ENCODE measurements around the gene SLC2A5. TPM values are rescaled to one million over a fixed set of nuclear protein-coding genes. Genes with fewer than 3 reads are reported as not detected.
"Not testable (repeated sequence)": the region's sequence is repeated elsewhere in the genome, so short reads cannot be mapped to it uniquely, and the experiment has no call there.

SLC2A5 gene
- total RNA-seq, 2 donors from 2014 or later: not detected

DNA sequence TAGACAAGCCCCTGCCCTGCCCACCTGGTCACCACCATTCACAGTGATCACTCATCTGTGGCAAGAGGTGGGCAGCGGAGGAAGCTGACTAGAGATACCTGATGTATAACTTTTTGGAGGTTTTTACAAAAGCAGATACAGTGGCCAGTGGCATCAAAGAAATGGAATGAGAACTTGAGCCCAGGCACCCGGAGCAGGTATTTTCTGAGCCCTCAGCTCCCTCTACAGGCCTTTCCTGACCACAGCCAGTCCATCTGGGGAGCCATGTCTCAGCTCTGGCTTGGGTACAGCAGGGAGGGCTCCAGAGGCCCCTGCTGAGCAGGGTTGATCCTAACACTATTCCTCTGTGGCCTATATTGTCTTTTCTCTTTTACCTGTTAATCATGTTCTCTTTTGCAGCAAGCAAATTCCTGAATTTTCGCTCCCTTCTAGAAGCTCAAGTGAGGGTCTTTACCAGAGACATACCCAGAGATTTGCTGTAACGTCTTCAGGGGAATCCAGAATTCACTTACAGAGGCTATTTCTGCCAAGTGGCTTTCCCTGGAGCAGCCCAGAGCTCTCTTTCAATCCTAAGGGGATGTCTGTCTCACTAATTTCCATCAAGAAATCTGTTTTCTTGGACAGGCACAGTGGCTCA lies 32.2 kb upstream of the SLC2A5 start:
- ATAC-seq (no peak), DNase-seq (ENCODE audit: low spot score) (no peak)
- H3K4me3 Mint-ChIP-seq: no peak overlapping the region

DNA sequence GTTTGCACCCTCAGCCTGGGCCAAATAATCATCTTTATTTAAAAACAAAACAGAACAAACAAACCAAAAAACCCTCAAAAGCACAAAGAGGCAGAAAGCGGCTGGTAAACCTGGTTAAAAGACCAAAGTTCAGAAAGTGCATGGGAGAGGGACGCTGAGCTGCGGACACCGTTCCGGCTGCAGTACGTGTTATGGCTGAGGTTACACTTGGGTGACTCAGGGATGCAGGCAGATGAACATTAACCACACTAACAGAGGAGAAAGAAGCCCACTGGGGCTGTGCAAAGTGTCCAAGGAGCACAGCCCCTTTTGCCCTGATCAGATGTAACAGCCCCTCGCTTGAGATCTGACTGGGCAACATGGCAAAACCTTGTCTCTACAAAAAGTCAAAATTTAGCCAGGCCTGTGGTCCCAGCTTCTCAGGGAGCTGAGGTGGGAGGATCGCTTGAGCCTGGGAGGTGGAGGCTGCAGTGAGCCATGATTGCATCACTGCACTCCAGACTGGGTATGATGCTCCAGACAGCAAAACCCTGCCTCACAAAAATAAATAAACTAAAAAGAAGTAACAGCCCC lies 31.1 kb upstream of the SLC2A5 start:
- H3K9me3 Mint-ChIP-seq: no peaks in the 10 kb centered on the region
- H3K4me3 Mint-ChIP-seq: no peak overlapping the region
- no peaks in the 10 kb centered on the region for H3K4me1 Mint-ChIP-seq (ENCODE audit: low read depth in 2 of 2)
- ATAC-seq (no peak), DNase-seq (ENCODE audit: low spot score) (no peak)
- no peak overlapping the region for H3K27ac Mint-ChIP-seq
- H3K27me3 Mint-ChIP-seq: peaks cover 0 to 4% of the 10 kb centered on the region in 2 donors
- H3K36me3 Mint-ChIP-seq: no peaks in the 10 kb centered on the region

More for the DNA sequence above, 32.2 kb upstream of the SLC2A5 start:
- Mint-ChIP-seq H3K4me1 (ENCODE audit: low read depth in 2 of 2) (no peaks in the 10 kb centered on the region), H3K27ac (no peak overlapping the region), H3K9me3 (no peaks in the 10 kb centered on the region), H3K36me3 (no peaks in the 10 kb centered on the region), H3K27me3 (no peaks in the 10 kb centered on the region)

- Mint-ChIP-seq H3K4me3 (no peak overlapping the region), H3K27ac (no peak overlapping the region), H3K36me3 (no peaks in the 10 kb centered on the region), H3K27me3 (peaks cover 3 to 13% of the 10 kb centered on the region in 2 donors), H3K4me1 (ENCODE audit: low read depth in 2 of 2) (no peaks in the 10 kb centered on the region), H3K9me3 (no peaks in the 10 kb centered on the region)
- ATAC-seq (no peak), DNase-seq (ENCODE audit: low spot score) (no peak)
Measured at GRCh38 chr1:9099555-9099954, 30.1 kb upstream of the SLC2A5 start.

- H3K4me3 Mint-ChIP-seq: no peak overlapping the region
- ATAC-seq: peak in 1 of 2 donors; percentile 52
- DNase-seq (ENCODE audit: low spot score): no peak
- no peaks in the 10 kb centered on the region for H3K4me1 Mint-ChIP-seq (ENCODE audit: low read depth in 2 of 2)
- no peak overlapping the region for H3K27ac Mint-ChIP-seq
- H3K9me3 Mint-ChIP-seq: no peaks in the 10 kb centered on the region
- peaks cover 3 to 15% of the 10 kb centered on the region in 2 donors for H3K27me3 Mint-ChIP-seq
- no peaks in the 10 kb centered on the region for H3K36me3 Mint-ChIP-seq
Measured at GRCh38 chr1:9097947-9098705, 28.7 kb upstream of the SLC2A5 start.

DNA sequence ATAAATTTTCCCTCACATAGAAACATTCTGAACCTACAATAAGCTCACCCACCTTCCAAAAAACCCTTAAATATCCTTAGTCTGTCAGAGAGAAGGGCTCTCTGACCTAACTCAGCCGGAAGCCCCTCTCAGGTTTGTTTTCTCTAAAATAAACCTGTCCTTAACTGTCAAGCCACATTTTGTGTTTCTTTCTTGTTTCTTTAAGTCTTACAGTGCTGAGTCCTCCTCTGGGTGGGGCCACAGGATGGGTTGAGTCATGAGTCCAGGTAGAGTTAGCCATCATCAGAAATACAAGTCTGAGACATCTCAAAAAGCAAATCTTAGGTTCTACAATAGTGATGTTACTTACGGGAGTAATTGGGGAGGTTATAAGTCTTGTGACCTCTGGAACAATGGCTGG lies 26.4 kb upstream of the SLC2A5 start:
- Mint-ChIP-seq H3K27me3 (peaks cover 3 to 15% of the 10 kb centered on the region in 2 donors), H3K4me3 (no peak overlapping the region), H3K36me3 (no peaks in the 10 kb centered on the region), H3K27ac (no peak overlapping the region), H3K9me3 (no peaks in the 10 kb centered on the region), H3K4me1 (ENCODE audit: low read depth in 2 of 2) (no peaks in the 10 kb centered on the region)
- ATAC-seq (no peak), DNase-seq (ENCODE audit: low spot score) (no peak)

DNA sequence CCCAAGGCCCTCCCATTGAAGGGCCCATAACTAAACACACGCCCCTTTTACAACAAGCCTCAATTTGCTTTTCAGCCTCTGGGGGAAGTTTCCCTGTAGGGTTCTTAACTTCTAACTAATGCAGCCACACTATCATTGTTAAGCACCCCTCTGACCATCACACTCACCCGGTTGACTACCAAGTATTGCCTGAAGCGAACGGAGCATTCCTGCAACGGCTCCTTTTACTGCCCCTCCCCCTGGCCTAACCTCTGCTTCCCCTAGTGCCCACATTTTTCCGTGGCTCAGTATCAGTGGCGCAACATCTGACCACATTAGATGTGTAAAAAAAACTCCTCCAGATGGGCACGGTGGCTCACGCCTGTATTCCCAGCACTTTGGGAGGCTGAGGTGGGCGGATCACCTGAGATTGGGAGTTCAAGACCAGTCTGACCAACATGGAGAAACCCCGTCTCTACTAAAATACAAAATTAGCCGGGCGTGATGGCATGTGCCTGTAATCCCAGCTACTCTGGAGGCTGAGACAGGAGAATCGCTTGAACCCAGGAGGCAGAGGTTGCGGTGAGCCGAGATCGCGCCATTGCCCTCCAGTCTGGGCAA lies 24.7 kb upstream of the SLC2A5 start:
- not testable (repeated sequence) for H3K36me3 Mint-ChIP-seq; ATAC-seq; DNase-seq (ENCODE audit: low spot score); H3K4me3 Mint-ChIP-seq; H3K27ac Mint-ChIP-seq; H3K4me1 Mint-ChIP-seq (ENCODE audit: low read depth in 2 of 2); H3K9me3 Mint-ChIP-seq
- H3K27me3 Mint-ChIP-seq: peaks cover 4 to 17% of the 10 kb centered on the region in 2 donors

DNA sequence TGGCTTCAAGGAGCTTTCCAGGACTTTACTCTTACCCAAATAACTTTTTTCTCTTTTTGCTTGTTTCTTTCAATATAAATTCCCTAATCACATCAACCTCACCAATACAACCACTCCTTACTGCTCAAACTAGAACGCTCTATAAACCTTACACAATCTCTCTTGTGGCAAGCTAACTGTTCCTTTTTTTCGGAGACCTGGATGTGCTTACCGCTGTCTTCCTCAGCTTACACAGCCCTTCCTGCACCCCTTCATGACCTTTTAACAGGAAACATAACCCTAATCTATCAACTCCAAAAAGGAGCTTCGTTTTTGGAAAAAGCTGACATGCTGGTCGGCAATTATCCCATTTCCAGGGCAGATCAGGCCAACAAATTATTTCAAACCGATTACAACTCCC lies 24.1 kb upstream of the SLC2A5 start:
- Mint-ChIP-seq H3K36me3 (no peaks in the 10 kb centered on the region), H3K4me1 (ENCODE audit: low read depth in 2 of 2) (no peaks in the 10 kb centered on the region), H3K27me3 (peaks cover 8 to 22% of the 10 kb centered on the region in 2 donors), H3K4me3 (no peak overlapping the region), H3K27ac (no peak overlapping the region), H3K9me3 (no peaks in the 10 kb centered on the region)
- ATAC-seq (no peak), DNase-seq (ENCODE audit: low spot score) (no peak)

GRCh38 chr1:9093091-9093490 lies 23.7 kb upstream of the SLC2A5 start:
- H3K27ac Mint-ChIP-seq: no peak overlapping the region
- H3K4me3 Mint-ChIP-seq: no peak overlapping the region
- H3K4me1 Mint-ChIP-seq (ENCODE audit: low read depth in 2 of 2): no peaks in the 10 kb centered on the region
- no peaks in the 10 kb centered on the region for H3K36me3 Mint-ChIP-seq
- DNase-seq (ENCODE audit: low spot score) (no peak), ATAC-seq (no peak)
- peaks cover 10 to 25% of the 10 kb centered on the region in 2 donors for H3K27me3 Mint-ChIP-seq
- no peaks in the 10 kb centered on the region for H3K9me3 Mint-ChIP-seq

DNA sequence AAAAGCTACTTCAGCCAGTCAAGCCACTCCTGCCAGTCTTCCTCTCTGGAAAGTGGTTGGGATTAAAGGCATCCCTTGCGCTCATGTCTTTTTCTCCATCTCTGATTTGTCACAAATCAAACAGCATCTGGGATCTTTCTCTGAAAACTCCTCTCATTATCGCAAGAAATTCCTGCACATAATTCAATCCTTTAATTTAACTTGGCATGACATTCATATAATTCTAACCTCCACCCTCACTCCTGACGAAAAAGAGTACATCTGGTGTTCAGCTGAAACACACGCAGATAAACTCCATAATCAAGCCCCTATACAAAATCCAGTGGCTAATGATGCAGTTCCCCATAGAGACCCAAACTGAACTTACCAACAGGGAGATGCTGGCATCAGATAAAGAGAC lies 19.4 kb upstream of the SLC2A5 start:
- Mint-ChIP-seq H3K27ac (no peak overlapping the region), H3K36me3 (no peaks in the 10 kb centered on the region), H3K4me1 (ENCODE audit: low read depth in 2 of 2) (no peaks in the 10 kb centered on the region), H3K27me3 (peaks cover 23 to 37% of the 10 kb centered on the region in 2 donors), H3K9me3 (no peaks in the 10 kb centered on the region), H3K4me3 (no peak overlapping the region)
- ATAC-seq: no peak
- DNase-seq (ENCODE audit: low spot score): no peak

- H3K27me3 Mint-ChIP-seq: peaks cover 23 to 37% of the 10 kb centered on the region in 2 donors
- no peaks in the 10 kb centered on the region for H3K4me1 Mint-ChIP-seq (ENCODE audit: low read depth in 2 of 2)
- DNase-seq (ENCODE audit: low spot score) (no peak), ATAC-seq (no peak)
- no peaks in the 10 kb centered on the region for H3K36me3 Mint-ChIP-seq
- no peak overlapping the region for H3K27ac Mint-ChIP-seq
- H3K9me3 Mint-ChIP-seq: no peaks in the 10 kb centered on the region
- H3K4me3 Mint-ChIP-seq: no peak overlapping the region
Measured at GRCh38 chr1:9087411-9088125, 18.1 kb upstream of the SLC2A5 start.

GRCh38 chr1:9086796-9087195 lies 17.4 kb upstream of the SLC2A5 start:
- Mint-ChIP-seq H3K36me3 (no peaks in the 10 kb centered on the region), H3K27me3 (peaks cover 28 to 37% of the 10 kb centered on the region in 2 donors), H3K9me3 (no peaks in the 10 kb centered on the region), H3K27ac (no peak overlapping the region), H3K4me1 (ENCODE audit: low read depth in 2 of 2) (no peaks in the 10 kb centered on the region), H3K4me3 (no peak overlapping the region)
- ATAC-seq (no peak), DNase-seq (ENCODE audit: low spot score) (no peak)

- H3K36me3 Mint-ChIP-seq: no peaks in the 10 kb centered on the region
Measured at GRCh38 chr1:9086045-9086444, 16.6 kb upstream of the SLC2A5 start.

GRCh38 chr1:9085306-9085940 lies 16.0 kb upstream of the SLC2A5 start:
- H3K4me1 Mint-ChIP-seq (ENCODE audit: low read depth in 2 of 2): no peaks in the 10 kb centered on the region
- no peak overlapping the region for H3K4me3 Mint-ChIP-seq
- peaks cover 30 to 41% of the 10 kb centered on the region in 2 donors for H3K27me3 Mint-ChIP-seq
- ATAC-seq (no peak), DNase-seq (ENCODE audit: low spot score) (no peak)
- no peak overlapping the region for H3K27ac Mint-ChIP-seq
- H3K9me3 Mint-ChIP-seq: no peaks in the 10 kb centered on the region
- H3K36me3 Mint-ChIP-seq: no peaks in the 10 kb centered on the region

More at GRCh38 chr1:9086045-9086444, 16.6 kb upstream of the SLC2A5 start:
- ATAC-seq (no peak), DNase-seq (ENCODE audit: low spot score) (no peak)
- H3K4me1 Mint-ChIP-seq (ENCODE audit: low read depth in 2 of 2): no peaks in the 10 kb centered on the region
- H3K27me3 Mint-ChIP-seq: peaks cover 30 to 37% of the 10 kb centered on the region in 2 donors
- H3K4me3 Mint-ChIP-seq: no peak overlapping the region
- H3K27ac Mint-ChIP-seq: no peak overlapping the region
- H3K9me3 Mint-ChIP-seq: no peaks in the 10 kb centered on the region

Measured in natural killer cell treated with Interleukin-12 subunit alpha and Interleukin-12 subunit beta and Interleukin-15 and Interleukin-18, amount 100 ng/mL, for 72 hours (primary cell).